GM12891 (cell line): ENCODE data around the gene CYP2J2.
"Not testable (repeated sequence)": the region's sequence is repeated elsewhere in the genome, so short reads cannot be mapped to it uniquely, and the experiment has no call there.

ENCODE experiments used
- DNase-seq: peaks from one replicate; pipeline ENCODE4 v3.0.0; 2011; ENCODE audit warnings: low spot score; ENCODE audit not compliant: insufficient read length
- FAIRE-seq: peaks from 2 replicates; lab custom pipeline; 2011; peaks lifted over from hg19 to GRCh38; lab: Jason Lieb, UNC
- PAX5 ChIP-seq: IDR thresholded peaks from 2 replicates; pipeline ENCODE4 v1.6.1; 2011; ENCODE audit warnings: low read length, moderate library complexity, mild to moderate bottlenecking; ENCODE audit not compliant: insufficient read depth, severe bottlenecking
- POLR2A ChIP-seq: IDR thresholded peaks from 2 replicates; pipeline ENCODE4 v1.6.1; 2011; ENCODE audit warnings: low read depth, low read length, control low read depth
- POLR2AphosphoS5 ChIP-seq: IDR thresholded peaks from 2 replicates; pipeline ENCODE4 v1.6.1; 2011; ENCODE audit warnings: low read depth, low read length, control low read depth
- POU2F2 ChIP-seq: IDR thresholded peaks from 2 replicates; pipeline ENCODE4 v1.6.1; 2011; ENCODE audit warnings: low read depth, mild to moderate bottlenecking, control low read depth, low read length, moderate library complexity
- SPI1 ChIP-seq: IDR thresholded peaks from 2 replicates; pipeline ENCODE4 v1.6.1; 2011; ENCODE audit warnings: low read depth, low read length, control low read depth
- TAF1 ChIP-seq: IDR thresholded peaks from 2 replicates; pipeline ENCODE4 v1.6.1; 2011; ENCODE audit warnings: low read depth, low read length, control low read depth

CYP2J2 gene

GRCh38 chr1:59877108-59877682 is 49.4 kb downstream of the CYP2J2 start:
- FAIRE-seq: no peak
- no peak for TF ChIP-seq POLR2AphosphoS5
- TF ChIP-seq PAX5: no peak
- TF ChIP-seq TAF1: no peak
- no peak for TF ChIP-seq POLR2A
- no peak for TF ChIP-seq SPI1
- TF ChIP-seq POU2F2: no peak
- no peak for DNase-seq

GRCh38 chr1:59871746-59872145 is 54.8 kb downstream of the CYP2J2 start:
- no peak for TF ChIP-seq TAF1
- no peak for TF ChIP-seq POLR2A
- TF ChIP-seq POU2F2: no peak
- no peak for TF ChIP-seq POLR2AphosphoS5
- no peak for TF ChIP-seq PAX5
- TF ChIP-seq SPI1: no peak
- no peak for FAIRE-seq
- DNase-seq: no peak

GRCh38 chr1:59866462-59866861 is 60.1 kb downstream of the CYP2J2 start:
- no peak for DNase-seq
- TF ChIP-seq POU2F2: no peak
- TF ChIP-seq POLR2A: no peak
- no peak for TF ChIP-seq TAF1
- no peak for TF ChIP-seq PAX5
- TF ChIP-seq SPI1: no peak
- no peak for TF ChIP-seq POLR2AphosphoS5
- no peak for FAIRE-seq

- DNase-seq: no peak
- FAIRE-seq: no peak
- no peak for TF ChIP-seq POU2F2
Observed at GRCh38 chr1:59857679-59858354, 68.8 kb downstream of the CYP2J2 start.

- TF ChIP-seq TAF1 (no peak), POLR2AphosphoS5 (no peak), POU2F2 (no peak), POLR2A (no peak), SPI1 (no peak), PAX5 (no peak)
- DNase-seq (no peak), FAIRE-seq (no peak)
Observed at GRCh38 chr1:59856725-59857338, 69.7 kb downstream of the CYP2J2 start.

- not testable (repeated sequence) for FAIRE-seq
Observed at GRCh38 chr1:59855297-59855696, 71.3 kb downstream of the CYP2J2 start.

GRCh38 chr1:59852117-59852516 is 74.5 kb downstream of the CYP2J2 start:
- FAIRE-seq: no peak
- no peak for DNase-seq
- TF ChIP-seq SPI1 (no peak), POLR2AphosphoS5 (no peak), POLR2A (no peak), PAX5 (no peak), TAF1 (no peak), POU2F2 (no peak)

More at GRCh38 chr1:59855297-59855696, 71.3 kb downstream of the CYP2J2 start:
- DNase-seq: not testable (repeated sequence)

GRCh38 chr1:59846895-59847282 is 79.7 kb downstream of the CYP2J2 start:
- no peak for FAIRE-seq
- no peak for TF ChIP-seq TAF1
- TF ChIP-seq POLR2AphosphoS5: no peak
- no peak for TF ChIP-seq PAX5
- TF ChIP-seq POLR2A: no peak
- no peak for TF ChIP-seq POU2F2
- no peak for TF ChIP-seq SPI1
- DNase-seq: no peak

- FAIRE-seq: no peak
- TF ChIP-seq POLR2A (no peak), SPI1 (no peak), TAF1 (no peak), POU2F2 (no peak), PAX5 (no peak), POLR2AphosphoS5 (no peak)
- no peak for DNase-seq
Observed at GRCh38 chr1:59846209-59846894, 80.2 kb downstream of the CYP2J2 start.

- DNase-seq (no peak), FAIRE-seq (no peak)
- no peak for TF ChIP-seq TAF1
- no peak for TF ChIP-seq SPI1
- no peak for TF ChIP-seq PAX5
- TF ChIP-seq POLR2AphosphoS5: no peak
- no peak for TF ChIP-seq POU2F2
- TF ChIP-seq POLR2A: no peak
Observed at GRCh38 chr1:59845091-59845490, 81.5 kb downstream of the CYP2J2 start.
